Uterus (tissue), 4 donors: ENCODE results near the gene NLGN1. TPM values are rescaled to one million over a fixed set of nuclear protein-coding genes. Genes with fewer than 3 reads are reported as not detected.

Source experiments
- DNase-seq, 2 donors: peaks; one replicate each; pipeline ENCODE4 v3.0.0-alpha.2; 2019 to 2020
- H3K27ac ChIP-seq, 2 donors: fragments of 200-600 bp; sonication (generic); 1 replicate in 1 of 2; 2 replicates in 1 of 2; pipeline ENCODE4 v1.5.1; 2016 to 2018
- H3K27me3 ChIP-seq, 2 donors: fragments of 200-600 bp; sonication (generic); one replicate each; pipeline ENCODE4 v1.5.1; 2018 to 2019; ENCODE audit warnings: control low read depth in 1 of 2
- H3K36me3 ChIP-seq, 2 donors: fragments of 200-600 bp; sonication (generic); one replicate each; pipeline ENCODE4 v1.5.1; 2019; ENCODE audit warnings: control low read depth in 1 of 2
- H3K4me1 ChIP-seq, 2 donors: fragments of 200-600 bp; sonication (generic); one replicate each; pipeline ENCODE4 v1.5.1; 2018 to 2019; ENCODE audit warnings: control low read depth in 1 of 2
- H3K4me3 ChIP-seq, 2 donors: fragments of 200-600 bp; sonication (generic); 1 replicate in 1 of 2; 2 replicates in 1 of 2; pipeline ENCODE4 v1.5.1; 2018 to 2019; ENCODE audit warnings: mild to moderate bottlenecking in 1 of 2
- H3K9me3 ChIP-seq, 2 donors: fragments of 200-600 bp; sonication (generic); one replicate each; pipeline ENCODE4 v1.5.1; 2019; ENCODE audit warnings: control low read depth in 1 of 2
- CTCF ChIP-seq, 4 experiments: fragments of 200-600 bp in 2 of 4; fragments of 450-650 bp in 2 of 4; sonication (generic) in 2 of 4; IDR thresholded peaks; one replicate each; pipeline ENCODE4 v1.5.1; 2016 to 2019; ENCODE audit warnings: antibody characterized with exemption in 4 of 4, mild to moderate bottlenecking in 2 of 4, moderate library complexity in 1 of 4
- POLR2A ChIP-seq, 2 donors: fragments of 450-650 bp; IDR thresholded peaks; one replicate each; pipeline ENCODE4 v1.6.1; 2016; ENCODE audit warnings: antibody characterized with exemption in 2 of 2, mild to moderate bottlenecking in 1 of 2, moderate library complexity in 1 of 2
- intact Hi-C: fragments of 100-400 bp; cut with DNase I; formaldehyde crosslinking; loops from one replicate; pipeline ENCODE4 v1.15.1; 2023; ENCODE audit warnings: low total_unique reads
- total RNA-seq, 4 donors: library from RNA; depleted of rRNA in 3 of 4; stranded (reverse); fragments of >200 nt in 3 of 4; gene quantifications; one replicate each; pipeline versions ENCODE4 v1.1.0 to v1.2.4, GENCODE V29; 2014 to 2023
- donor health status: DM: yes; HTN: yes; CAD: no.

Gene NLGN1
- total RNA-seq, 4 donors from 2014 or later, result 3.6 to 44.8 (median 9.8) TPM

- intact Hi-C loops, result no loop called here
- Histone ChIP-seq H3K4me3 (no peak overlapping the region), H3K27me3 (no peaks in the 10 kb centered on the region), H3K9me3 (no peaks in the 10 kb centered on the region), H3K27ac (no peak overlapping the region), H3K36me3 (no peaks in the 10 kb centered on the region), H3K4me1 (no peaks in the 10 kb centered on the region)
- no peak for DNase-seq
- no peak for TF ChIP-seq CTCF (IDR thresholded peaks at IDR 0.05)
- no peak for TF ChIP-seq POLR2A (IDR thresholded peaks at IDR 0.05)
Measured at GRCh38 chr3:173799060-173799816, 401.7 kb downstream of the NLGN1 start.

GRCh38 chr3:173800154-173800553, 402.6 kb downstream of the NLGN1 start:
- no peak overlapping the region for H3K27ac ChIP-seq
- H3K4me1 ChIP-seq, result no peaks in the 10 kb centered on the region
- H3K27me3 ChIP-seq, result no peaks in the 10 kb centered on the region
- DNase-seq, result no peak
- no peaks in the 10 kb centered on the region for H3K36me3 ChIP-seq
- H3K4me3 ChIP-seq, result no peak overlapping the region
- intact Hi-C loops, result no loop called here
- TF ChIP-seq POLR2A (IDR thresholded peaks at IDR 0.05), result no peak
- TF ChIP-seq CTCF (IDR thresholded peaks at IDR 0.05), result no peak
- no peaks in the 10 kb centered on the region for H3K9me3 ChIP-seq

- H3K36me3 ChIP-seq, result no peaks in the 10 kb centered on the region
- TF ChIP-seq POLR2A (IDR thresholded peaks at IDR 0.05), result no peak
- no peak for TF ChIP-seq CTCF (IDR thresholded peaks at IDR 0.05)
- H3K4me1 ChIP-seq, result no peaks in the 10 kb centered on the region
- H3K27ac ChIP-seq, result no peak overlapping the region
- no peaks in the 10 kb centered on the region for H3K27me3 ChIP-seq
- intact Hi-C loops, result no loop called here
- no peak overlapping the region for H3K4me3 ChIP-seq
- DNase-seq, result no peak
- no peaks in the 10 kb centered on the region for H3K9me3 ChIP-seq
Measured at GRCh38 chr3:173814809-173815208, 417.3 kb downstream of the NLGN1 start.

- no peak for TF ChIP-seq CTCF (IDR thresholded peaks at IDR 0.05)
- TF ChIP-seq POLR2A (IDR thresholded peaks at IDR 0.05), result no peak
Measured at GRCh38 chr3:173819368-173819767, 421.8 kb downstream of the NLGN1 start.

GRCh38 chr3:173823911-173824460, 426.4 kb downstream of the NLGN1 start:
- H3K4me1 ChIP-seq, result no peaks in the 10 kb centered on the region
- H3K9me3 ChIP-seq, result no peaks in the 10 kb centered on the region
- no peak overlapping the region for H3K4me3 ChIP-seq
- no peak for DNase-seq
- TF ChIP-seq POLR2A (IDR thresholded peaks at IDR 0.05) (no peak), CTCF (IDR thresholded peaks at IDR 0.05) (no peak)
- no peaks in the 10 kb centered on the region for H3K27me3 ChIP-seq
- no peaks in the 10 kb centered on the region for H3K36me3 ChIP-seq
- H3K27ac ChIP-seq, result no peak overlapping the region
- intact Hi-C loops, result no loop called here

More at GRCh38 chr3:173819368-173819767, 421.8 kb downstream of the NLGN1 start:
- H3K4me1 ChIP-seq, result no peaks in the 10 kb centered on the region
- H3K27me3 ChIP-seq, result no peaks in the 10 kb centered on the region
- no peaks in the 10 kb centered on the region for H3K36me3 ChIP-seq
- intact Hi-C loops, result no loop called here
- H3K4me3 ChIP-seq, result no peak overlapping the region
- no peak overlapping the region for H3K27ac ChIP-seq
- DNase-seq, result no peak
- H3K9me3 ChIP-seq, result no peaks in the 10 kb centered on the region
